Measurements from ENCODE around the gene CLCNKB. TPM values are rescaled to one million over a fixed set of nuclear protein-coding genes. Genes with fewer than 3 reads are reported as not detected.

CLCNKB gene
- polyA plus RNA-seq, 3 donors from 2014 or later, result not detected

GRCh38 chr1:16088351-16088911, 44.8 kb downstream of the CLCNKB start:
- Mint-ChIP-seq H3K27me3 (ENCODE audit: low read depth in 3 of 3) (peaks cover 7 to 9% (median 8%) of the 10 kb centered on the region in 3 donors), H3K9me3 (no peaks in the 10 kb centered on the region), H3K4me1 (no peaks in the 10 kb centered on the region), H3K27ac (no peak overlapping the region), H3K4me3 (no peak overlapping the region), H3K36me3 (no peaks in the 10 kb centered on the region)
- no peak for DNase-seq

DNA sequence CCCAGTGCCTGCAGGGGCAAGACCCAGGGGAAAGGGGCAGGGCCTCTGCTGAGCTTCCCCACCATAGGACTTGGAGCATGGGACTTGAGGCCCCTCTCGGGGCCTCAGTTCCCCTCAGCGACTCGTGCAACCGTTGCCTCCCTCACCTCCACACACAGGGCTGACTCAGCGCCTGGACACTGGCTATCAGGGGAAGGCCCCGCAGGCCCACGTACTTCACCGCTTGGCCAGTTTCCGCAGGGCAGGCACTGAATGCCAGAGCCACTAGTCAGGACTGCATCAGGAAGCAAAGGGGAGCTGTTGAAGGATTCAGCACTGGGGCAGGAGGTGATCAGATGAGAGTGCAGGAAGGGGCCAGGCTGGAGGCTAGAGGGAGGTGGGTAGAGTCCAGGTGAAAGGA, 45.4 kb downstream of the CLCNKB start:
- Mint-ChIP-seq H3K4me1 (no peaks in the 10 kb centered on the region), H3K9me3 (no peaks in the 10 kb centered on the region)

DNA sequence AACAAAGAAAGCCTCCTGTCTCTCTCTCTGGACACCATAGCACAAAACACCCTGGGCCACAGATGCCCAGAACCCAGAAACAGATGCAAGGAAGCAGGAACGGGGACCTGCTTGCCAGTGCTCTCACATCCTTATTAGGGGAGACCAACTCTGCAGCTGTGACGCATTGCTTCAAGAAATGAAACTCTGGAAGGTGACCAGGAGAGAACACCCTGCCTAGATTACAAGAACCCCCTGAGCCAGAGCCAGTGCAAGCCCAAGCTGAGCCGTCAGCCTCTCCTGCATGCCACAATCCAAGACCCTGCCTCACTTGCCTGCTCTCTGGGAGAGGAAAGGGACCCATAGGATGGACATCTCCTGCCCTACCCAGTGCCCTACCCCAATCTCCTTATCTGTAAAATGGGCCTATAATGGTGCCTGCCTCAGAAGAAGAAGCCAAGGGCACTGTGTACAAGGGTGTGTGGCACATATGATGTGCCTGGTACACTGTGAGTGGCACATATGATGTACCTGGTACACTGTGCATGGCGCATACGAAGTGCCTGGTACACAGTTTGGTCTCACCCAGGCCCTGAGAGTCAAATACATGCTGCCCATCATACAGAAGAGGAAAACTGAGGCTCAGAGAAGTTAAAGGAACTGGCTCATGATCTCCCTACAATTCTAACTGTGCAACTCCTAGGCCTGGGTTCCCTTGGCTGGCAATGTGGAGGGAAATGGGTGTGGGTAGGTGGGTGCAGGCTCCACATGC, 46.7 kb downstream of the CLCNKB start:
- Mint-ChIP-seq H3K4me3 (no peak overlapping the region), H3K4me1 (peaks cover 0 to 3% of the 10 kb centered on the region in 2 donors), H3K36me3 (no peaks in the 10 kb centered on the region), H3K27ac (no peak overlapping the region), H3K9me3 (no peaks in the 10 kb centered on the region), H3K27me3 (ENCODE audit: low read depth in 3 of 3) (peaks cover 7 to 13% (median 9%) of the 10 kb centered on the region in 3 donors)
- no peak for DNase-seq

More for the DNA sequence above, 45.4 kb downstream of the CLCNKB start:
- Mint-ChIP-seq H3K36me3 (no peaks in the 10 kb centered on the region), H3K4me3 (no peak overlapping the region), H3K27ac (peak overlapping the region in 1 of 6 donors; percentile 27), H3K27me3 (ENCODE audit: low read depth in 3 of 3) (peaks cover 7 to 9% (median 8%) of the 10 kb centered on the region in 3 donors)
- DNase-seq, result no peak

DNA sequence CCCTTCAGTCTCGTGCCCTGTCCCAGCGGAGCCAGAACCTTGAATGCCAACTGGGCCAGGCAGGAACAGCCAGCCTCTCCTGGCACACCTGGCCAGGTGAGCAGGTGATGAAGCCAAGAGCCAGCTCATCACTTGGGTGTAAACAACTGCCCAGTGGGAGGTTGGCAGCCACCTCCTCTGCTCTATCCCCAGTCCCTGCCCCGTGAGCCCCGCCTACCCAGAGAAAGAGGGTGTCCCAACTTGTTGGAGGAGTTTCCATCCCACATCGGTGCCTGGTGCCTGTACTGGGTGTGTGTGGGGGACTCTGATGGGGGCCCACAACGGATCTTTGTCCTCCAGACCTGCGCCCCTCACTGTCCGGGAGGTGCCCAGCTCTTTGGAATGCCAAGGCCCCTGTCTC, 47.7 kb downstream of the CLCNKB start:
- Mint-ChIP-seq H3K4me3 (no peak overlapping the region), H3K9me3 (no peaks in the 10 kb centered on the region), H3K4me1 (peaks cover 0 to 3% of the 10 kb centered on the region in 2 donors), H3K27ac (no peak overlapping the region), H3K27me3 (ENCODE audit: low read depth in 3 of 3) (peaks cover 7 to 13% (median 10%) of the 10 kb centered on the region in 3 donors), H3K36me3 (no peaks in the 10 kb centered on the region)
- DNase-seq, result no peak

DNA sequence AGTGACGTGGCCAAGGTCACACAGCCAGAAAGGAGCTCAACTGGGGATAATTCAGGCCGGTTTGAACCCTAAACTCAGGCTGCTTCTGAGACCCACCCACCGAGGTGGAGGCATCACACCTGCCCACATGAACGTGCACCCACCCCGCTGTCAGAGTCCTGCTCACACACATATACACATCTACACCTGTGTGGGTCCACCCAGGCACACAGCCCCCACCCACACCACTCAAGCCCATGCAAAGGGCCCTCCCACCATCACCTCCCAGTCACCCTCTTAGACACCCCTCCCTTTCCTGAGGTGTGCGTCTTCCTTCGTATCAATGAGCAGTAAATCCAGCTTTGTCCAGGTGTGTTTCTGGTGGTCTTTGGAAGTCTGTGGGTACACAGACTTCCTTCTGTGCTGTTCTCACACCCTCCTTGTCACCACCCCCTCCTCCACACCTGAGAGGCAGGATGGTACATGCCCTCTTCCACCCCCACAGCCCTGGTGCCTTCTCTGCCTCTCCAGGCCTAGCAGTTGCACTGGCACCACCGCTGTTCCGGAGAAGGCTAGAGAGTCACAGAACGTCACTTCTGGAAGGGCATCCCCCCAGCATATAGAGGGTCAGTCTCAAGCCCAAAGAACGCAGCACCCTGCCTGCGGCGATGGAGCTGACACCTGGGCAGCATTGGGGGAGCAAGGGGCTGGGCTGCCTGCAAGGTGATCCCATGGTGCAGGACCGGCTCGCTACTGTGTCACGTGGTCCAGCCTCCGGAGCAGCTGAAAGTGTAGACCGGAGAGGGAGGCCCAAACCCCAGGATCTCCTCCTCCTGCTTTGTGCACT, 48.7 kb downstream of the CLCNKB start:
- no peak overlapping the region for H3K4me3 Mint-ChIP-seq
- peaks cover 0 to 3% of the 10 kb centered on the region in 2 donors for H3K4me1 Mint-ChIP-seq
- no peaks in the 10 kb centered on the region for H3K9me3 Mint-ChIP-seq
- peaks cover 7 to 19% (median 17%) of the 10 kb centered on the region in 3 donors for H3K27me3 Mint-ChIP-seq (ENCODE audit: low read depth in 3 of 3)
- no peak for DNase-seq
- H3K36me3 Mint-ChIP-seq, result no peaks in the 10 kb centered on the region
- no peak overlapping the region for H3K27ac Mint-ChIP-seq

DNA sequence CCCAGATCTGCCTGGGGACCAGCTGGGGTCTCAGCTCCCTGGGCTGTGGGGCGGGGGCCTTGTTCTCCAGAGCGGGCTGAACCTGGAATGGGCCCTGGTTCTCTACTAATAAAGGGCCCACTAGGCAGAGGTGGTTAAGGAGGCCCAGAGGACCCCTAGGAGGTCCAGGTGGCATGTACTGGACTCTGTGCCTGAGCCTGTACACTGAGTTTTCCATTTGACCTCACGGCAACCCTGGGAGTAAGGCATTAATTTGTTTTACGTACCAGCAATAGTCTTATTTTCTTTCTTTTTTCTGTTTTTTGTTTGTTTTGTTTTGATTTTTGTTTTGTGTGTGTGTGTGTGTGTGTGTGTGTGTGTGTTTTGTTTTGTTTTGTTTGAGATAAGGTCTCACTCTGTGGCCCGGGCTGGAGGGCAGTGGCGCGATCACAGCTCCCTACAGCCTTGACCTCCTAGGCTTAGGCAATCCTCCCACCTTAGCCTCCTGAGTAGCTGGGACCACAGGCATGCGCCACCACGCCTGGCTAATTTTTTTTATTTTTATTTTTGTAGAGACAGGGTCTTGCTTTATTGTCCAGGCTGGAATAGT, 49.4 kb downstream of the CLCNKB start:
- H3K27me3 Mint-ChIP-seq (ENCODE audit: low read depth in 3 of 3), result peaks cover 5 to 19% (median 17%) of the 10 kb centered on the region in 3 donors
- no peaks in the 10 kb centered on the region for H3K36me3 Mint-ChIP-seq
- peaks cover 0 to 3% of the 10 kb centered on the region in 2 donors for H3K4me1 Mint-ChIP-seq
- H3K9me3 Mint-ChIP-seq, result no peaks in the 10 kb centered on the region
- DNase-seq, result no peak
- H3K27ac Mint-ChIP-seq, result no peak overlapping the region
- no peak overlapping the region for H3K4me3 Mint-ChIP-seq

DNA sequence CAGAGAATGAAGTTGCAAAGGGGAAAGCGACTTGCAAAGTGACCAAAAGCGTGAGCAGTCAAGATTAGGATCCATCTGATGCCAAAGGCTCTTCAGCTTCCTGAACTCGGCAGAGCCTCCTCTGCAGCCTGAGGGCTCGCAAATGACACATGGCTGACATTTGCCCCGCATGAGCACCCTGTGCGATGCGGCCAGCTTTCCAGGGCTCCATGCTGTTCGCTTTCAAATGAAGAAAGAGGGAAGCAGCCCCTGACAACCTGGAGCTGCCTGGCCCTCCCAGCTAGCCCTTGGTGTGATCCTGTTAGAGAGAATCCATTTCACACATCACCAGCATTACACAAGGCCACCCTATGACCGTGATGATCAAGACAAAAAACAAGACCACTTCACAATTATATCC, 50.0 kb downstream of the CLCNKB start:
- DNase-seq, result no peak
- Mint-ChIP-seq H3K27me3 (ENCODE audit: low read depth in 3 of 3) (peaks cover 3 to 24% (median 17%) of the 10 kb centered on the region in 3 donors), H3K9me3 (no peaks in the 10 kb centered on the region), H3K36me3 (no peaks in the 10 kb centered on the region), H3K27ac (no peak overlapping the region), H3K4me3 (no peak overlapping the region), H3K4me1 (peaks cover 0 to 3% of the 10 kb centered on the region in 2 donors)

GRCh38 chr1:16094453-16095158, 51.0 kb downstream of the CLCNKB start:
- no peaks in the 10 kb centered on the region for H3K9me3 Mint-ChIP-seq
- no peaks in the 10 kb centered on the region for H3K36me3 Mint-ChIP-seq
- H3K27me3 Mint-ChIP-seq (ENCODE audit: low read depth in 3 of 3), result peaks cover 3 to 22% (median 17%) of the 10 kb centered on the region in 3 donors
- peak overlapping the region in 1 of 5 donors; percentile 52 for H3K4me3 Mint-ChIP-seq
- H3K4me1 Mint-ChIP-seq, result peaks cover 0 to 3% of the 10 kb centered on the region in 2 donors
- H3K27ac Mint-ChIP-seq, result peak overlapping the region in 2 of 6 donors; percentile 35 to 81
- DNase-seq, result no peak

GRCh38 chr1:16095447-16095846, 51.9 kb downstream of the CLCNKB start:
- no peak for DNase-seq
- peaks cover 0 to 2% (median 0%) of the 10 kb centered on the region in 6 donors for H3K9me3 Mint-ChIP-seq
- H3K4me3 Mint-ChIP-seq, result no peak overlapping the region
- peaks cover 3 to 24% (median 11%) of the 10 kb centered on the region in 3 donors for H3K27me3 Mint-ChIP-seq (ENCODE audit: low read depth in 3 of 3)
- peak overlapping the region in 1 of 6 donors; percentile 31 for H3K27ac Mint-ChIP-seq
- H3K4me1 Mint-ChIP-seq, result peaks cover 0 to 3% of the 10 kb centered on the region in 2 donors
- H3K36me3 Mint-ChIP-seq, result no peaks in the 10 kb centered on the region

GRCh38 chr1:16099412-16099811, 55.8 kb downstream of the CLCNKB start:
- DNase-seq, result no peak
- Mint-ChIP-seq H3K9me3 (peaks cover 0 to 5% (median 3%) of the 10 kb centered on the region in 6 donors), H3K27me3 (ENCODE audit: low read depth in 3 of 3) (peaks cover 3 to 20% (median 11%) of the 10 kb centered on the region in 3 donors), H3K4me1 (peaks cover 0 to 3% of the 10 kb centered on the region in 2 donors), H3K4me3 (no peak overlapping the region), H3K27ac (no peak overlapping the region), H3K36me3 (peaks cover 0 to 3% (median 0%) of the 10 kb centered on the region in 3 donors)

GRCh38 chr1:16101623-16102022, 58.0 kb downstream of the CLCNKB start:
- Mint-ChIP-seq H3K9me3 (peaks cover 0 to 5% (median 3%) of the 10 kb centered on the region in 6 donors), H3K27ac (peak overlapping the region in 1 of 6 donors; percentile 57), H3K36me3 (peaks cover 0 to 3% (median 0%) of the 10 kb centered on the region in 3 donors)

More at GRCh38 chr1:16101623-16102022, 58.0 kb downstream of the CLCNKB start:
- Mint-ChIP-seq H3K4me1 (no peaks in the 10 kb centered on the region), H3K27me3 (ENCODE audit: low read depth in 3 of 3) (peaks cover 0 to 13% (median 7%) of the 10 kb centered on the region in 3 donors), H3K4me3 (no peak overlapping the region)
- no peak for DNase-seq

Measured in immature natural killer cell (primary cell).